Neural progenitor cell (in vitro differentiated cells): ENCODE measurements around the gene TLE1. TPM values are rescaled to one million over a fixed set of nuclear protein-coding genes. Genes with fewer than 3 reads are reported as not detected.

Experiments
- DNase-seq: peaks from one replicate; pipeline ENCODE4 v3.0.0-alpha.2; 2016; ENCODE audit warnings: low spot score
- H2AFZ ChIP-seq: fragments of 200-600 bp; sonication (generic); replicated peaks from 2 replicates; pipeline ENCODE4 v1.6.1; 2016; ENCODE audit warnings: antibody characterized with exemption
- H3F3A ChIP-seq: fragments of 200-600 bp; sonication (generic); 2 replicates; pipeline ENCODE4 v1.6.1; 2016; ENCODE audit warnings: antibody characterized with exemption, low read depth
- H3K27ac ChIP-seq: fragments of 200-600 bp; sonication (generic); 2 replicates; pipeline ENCODE4 v1.5.1; 2016; ENCODE audit warnings: mild to moderate bottlenecking
- H3K27me3 ChIP-seq: fragments of 200-600 bp; sonication (generic); 2 replicates; pipeline ENCODE4 v1.6.1; 2016; ENCODE audit warnings: mild to moderate bottlenecking, moderate library complexity
- H3K36me3 ChIP-seq: fragments of 200-600 bp; sonication (generic); 2 replicates; pipeline ENCODE4 v1.5.1; 2016
- H3K4me1 ChIP-seq: fragments of 200-600 bp; sonication (generic); 2 replicates; pipeline ENCODE4 v1.6.1; 2016; ENCODE audit warnings: mixed run types
- H3K4me2 ChIP-seq: fragments of 200-600 bp; sonication (generic); 2 replicates; pipeline ENCODE4 v1.6.1; 2016
- H3K4me3 ChIP-seq: fragments of 200-600 bp; sonication (generic); 2 replicates; pipeline ENCODE4 v1.5.1; 2016
- H3K79me2 ChIP-seq: fragments of 200-600 bp; sonication (generic); 2 replicates; pipeline ENCODE4 v1.6.1; 2016; ENCODE audit warnings: low read depth
- H3K9ac ChIP-seq: fragments of 200-600 bp; sonication (generic); 2 replicates; pipeline ENCODE4 v1.6.1; 2016
- H3K9me3 ChIP-seq: fragments of 200-600 bp; sonication (generic); 2 replicates; pipeline ENCODE4 v1.5.1; 2016; ENCODE audit warnings: low read depth
- H4K20me1 ChIP-seq: fragments of 200-600 bp; sonication (generic); 2 replicates; pipeline ENCODE4 v1.6.1; 2016; ENCODE audit warnings: low read depth
- H3K27ac Mint-ChIP-seq: 3 replicates; pipeline ENCODE4 v1.8.0; 2021; ENCODE audit warnings: mixed read lengths
- H3K27me3 Mint-ChIP-seq: 2 replicates; pipeline ENCODE4 v1.8.0; 2022; ENCODE audit warnings: low read depth, mild to moderate bottlenecking, inconsistent platforms, moderate library complexity, mixed read lengths; ENCODE audit not compliant: insufficient read depth
- H3K36me3 Mint-ChIP-seq: 3 replicates; pipeline ENCODE4 v1.8.0; 2021; ENCODE audit warnings: mixed read lengths
- H3K4me1 Mint-ChIP-seq: 3 replicates; pipeline ENCODE4 v1.8.0; 2021; ENCODE audit warnings: mixed read lengths
- H3K4me3 Mint-ChIP-seq: 3 replicates; pipeline ENCODE4 v1.8.0; 2021; ENCODE audit warnings: mild to moderate bottlenecking, moderate library complexity, mixed read lengths
- H3K9me3 Mint-ChIP-seq: 3 replicates; pipeline ENCODE4 v1.8.0; 2020; ENCODE audit warnings: mixed read lengths
- EZH2 ChIP-seq: fragments of 200-600 bp; sonication (generic); IDR thresholded peaks from 2 replicates; pipeline ENCODE4 v1.6.1; 2017; ENCODE audit warnings: antibody characterized with exemption, mild to moderate bottlenecking, moderate library complexity
- EZH2phosphoT487 ChIP-seq: fragments of 200-600 bp; sonication (generic); IDR thresholded peaks from 2 replicates; pipeline ENCODE4 v1.6.1; 2017; ENCODE audit warnings: antibody characterized with exemption
- total RNA-seq: library from RNA; depleted of rRNA; stranded (reverse); fragments of >200 nt; gene quantifications from 2 replicates; pipeline ENCODE4 v1.2.3, GENCODE V29; 2015; ENCODE audit warnings: low replicate concordance
- TF ChIP-seq, protein P1 (sequence below): fragments of 200-600 bp; sonication (generic); IDR thresholded peaks from 2 replicates; pipeline ENCODE4 v1.5.1; 2017; ENCODE audit warnings: antibody characterized with exemption, mild to moderate bottlenecking

Gene TLE1
- total RNA-seq, 1 donor from 2014 or later: 54.7 TPM

- Histone ChIP-seq H3K4me3 (no peak overlapping the region), H3K4me2 (no peak overlapping the region), H3K79me2 (peaks cover 13% of the 10 kb centered on the region), H3K9ac (no peak overlapping the region), H3K36me3 (peaks cover 13% of the 10 kb centered on the region), H3F3A (peaks cover 4% of the 10 kb centered on the region), H3K9me3 (no peaks in the 10 kb centered on the region), H3K27ac (no peak overlapping the region), H3K27me3 (no peaks in the 10 kb centered on the region), H3K4me1 (peaks cover 13% of the 10 kb centered on the region), H4K20me1 (peaks cover 6% of the 10 kb centered on the region), H2AFZ (no peak overlapping the region)
- DNase-seq: no peak
- H3K4me3 Mint-ChIP-seq: no peak overlapping the region
- peaks cover 58% of the 10 kb centered on the region for H3K36me3 Mint-ChIP-seq
- H3K4me1 Mint-ChIP-seq: peaks cover 12% of the 10 kb centered on the region
- H3K27me3 Mint-ChIP-seq: peaks cover 2% of the 10 kb centered on the region
- no peaks in the 10 kb centered on the region for H3K9me3 Mint-ChIP-seq
- no peak overlapping the region for H3K27ac Mint-ChIP-seq
- no peak for TF ChIP-seq EZH2phosphoT487
These were observed 87.4 kb downstream of the TLE1 start for GRCh38 chr9:81601639-81602623.

DNA sequence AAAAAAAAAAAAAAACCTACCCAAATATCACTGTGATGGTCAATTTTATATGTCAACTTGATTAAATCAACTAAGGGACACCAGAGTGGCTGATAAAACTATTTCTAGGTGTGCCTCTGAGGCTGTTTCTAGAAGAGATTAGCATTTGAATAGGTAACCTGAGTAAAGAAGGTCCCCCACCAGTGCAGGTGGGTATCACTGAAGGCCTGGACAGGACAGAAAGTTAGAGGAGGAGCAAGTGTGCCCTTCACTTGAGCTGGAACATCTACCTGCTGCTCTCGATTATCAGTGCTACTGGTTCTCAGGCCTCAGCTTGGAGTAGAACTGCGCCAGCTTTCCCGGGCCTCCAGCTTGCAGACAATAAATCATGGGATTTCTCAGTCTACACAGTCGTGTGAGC lies 88.7 kb downstream of the TLE1 start:
- Histone ChIP-seq H3K4me2 (no peak overlapping the region), H3K4me1 (peaks cover 25% of the 10 kb centered on the region), H3K9ac (no peak overlapping the region), H3K9me3 (no peaks in the 10 kb centered on the region), H3F3A (peaks cover 16% of the 10 kb centered on the region), H2AFZ (no peak overlapping the region), H3K27ac (no peak overlapping the region), H3K4me3 (no peak overlapping the region), H3K79me2 (peaks cover 13% of the 10 kb centered on the region), H3K27me3 (no peaks in the 10 kb centered on the region), H4K20me1 (peaks cover 13% of the 10 kb centered on the region), H3K36me3 (peaks cover 11% of the 10 kb centered on the region)
- no peak for DNase-seq
- H3K9me3 Mint-ChIP-seq: peaks cover 3% of the 10 kb centered on the region
- peaks cover 24% of the 10 kb centered on the region for H3K4me1 Mint-ChIP-seq
- no peak overlapping the region for H3K27ac Mint-ChIP-seq
- peaks cover 7% of the 10 kb centered on the region for H3K27me3 Mint-ChIP-seq
- no peak overlapping the region for H3K4me3 Mint-ChIP-seq
- TF ChIP-seq EZH2phosphoT487 (no peak), EZH2 (no peak)
- TF ChIP-seq, protein P1, sequence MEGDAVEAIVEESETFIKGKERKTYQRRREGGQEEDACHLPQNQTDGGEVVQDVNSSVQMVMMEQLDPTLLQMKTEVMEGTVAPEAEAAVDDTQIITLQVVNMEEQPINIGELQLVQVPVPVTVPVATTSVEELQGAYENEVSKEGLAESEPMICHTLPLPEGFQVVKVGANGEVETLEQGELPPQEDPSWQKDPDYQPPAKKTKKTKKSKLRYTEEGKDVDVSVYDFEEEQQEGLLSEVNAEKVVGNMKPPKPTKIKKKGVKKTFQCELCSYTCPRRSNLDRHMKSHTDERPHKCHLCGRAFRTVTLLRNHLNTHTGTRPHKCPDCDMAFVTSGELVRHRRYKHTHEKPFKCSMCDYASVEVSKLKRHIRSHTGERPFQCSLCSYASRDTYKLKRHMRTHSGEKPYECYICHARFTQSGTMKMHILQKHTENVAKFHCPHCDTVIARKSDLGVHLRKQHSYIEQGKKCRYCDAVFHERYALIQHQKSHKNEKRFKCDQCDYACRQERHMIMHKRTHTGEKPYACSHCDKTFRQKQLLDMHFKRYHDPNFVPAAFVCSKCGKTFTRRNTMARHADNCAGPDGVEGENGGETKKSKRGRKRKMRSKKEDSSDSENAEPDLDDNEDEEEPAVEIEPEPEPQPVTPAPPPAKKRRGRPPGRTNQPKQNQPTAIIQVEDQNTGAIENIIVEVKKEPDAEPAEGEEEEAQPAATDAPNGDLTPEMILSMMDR: no peak
- peaks cover 63% of the 10 kb centered on the region for H3K36me3 Mint-ChIP-seq

DNA sequence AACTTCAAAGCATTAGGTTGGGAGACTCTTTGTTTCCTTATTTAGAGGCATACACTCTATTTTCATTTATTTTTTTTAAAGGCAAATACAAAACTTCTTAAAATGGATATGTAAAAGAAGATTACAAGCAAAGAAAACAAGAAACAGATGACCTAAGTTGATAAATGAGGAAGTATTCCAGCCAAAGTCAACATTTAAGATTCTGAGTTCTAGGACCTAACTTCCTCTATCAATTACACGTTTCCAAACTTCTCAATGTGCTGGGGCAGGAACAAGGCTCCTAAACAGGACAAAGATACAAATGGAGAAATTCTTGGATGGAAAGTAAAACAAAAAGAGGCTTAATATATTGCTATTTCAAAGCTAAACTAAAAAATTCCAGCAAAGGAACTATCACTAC lies 89.5 kb downstream of the TLE1 start:
- DNase-seq: no peak
- Mint-ChIP-seq H3K4me3 (no peak overlapping the region), H3K27me3 (peaks cover 7% of the 10 kb centered on the region), H3K4me1 (peaks cover 28% of the 10 kb centered on the region), H3K9me3 (peaks cover 3% of the 10 kb centered on the region), H3K36me3 (peaks cover 62% of the 10 kb centered on the region), H3K27ac (no peak overlapping the region)
- peaks cover 25% of the 10 kb centered on the region for H3K4me1 ChIP-seq
- peaks cover 12% of the 10 kb centered on the region for H3K36me3 ChIP-seq
- TF ChIP-seq EZH2: no peak
- TF ChIP-seq, protein P1: no peak
- no peak for TF ChIP-seq EZH2phosphoT487
- peaks cover 16% of the 10 kb centered on the region for H3F3A ChIP-seq
- H2AFZ ChIP-seq: no peak overlapping the region
- H4K20me1 ChIP-seq: peaks cover 13% of the 10 kb centered on the region
- no peaks in the 10 kb centered on the region for H3K9me3 ChIP-seq
- no peaks in the 10 kb centered on the region for H3K27me3 ChIP-seq
- no peak overlapping the region for H3K27ac ChIP-seq
- H3K4me3 ChIP-seq: no peak overlapping the region
- H3K9ac ChIP-seq: no peak overlapping the region
- H3K79me2 ChIP-seq: peaks cover 18% of the 10 kb centered on the region
- no peak overlapping the region for H3K4me2 ChIP-seq

DNA sequence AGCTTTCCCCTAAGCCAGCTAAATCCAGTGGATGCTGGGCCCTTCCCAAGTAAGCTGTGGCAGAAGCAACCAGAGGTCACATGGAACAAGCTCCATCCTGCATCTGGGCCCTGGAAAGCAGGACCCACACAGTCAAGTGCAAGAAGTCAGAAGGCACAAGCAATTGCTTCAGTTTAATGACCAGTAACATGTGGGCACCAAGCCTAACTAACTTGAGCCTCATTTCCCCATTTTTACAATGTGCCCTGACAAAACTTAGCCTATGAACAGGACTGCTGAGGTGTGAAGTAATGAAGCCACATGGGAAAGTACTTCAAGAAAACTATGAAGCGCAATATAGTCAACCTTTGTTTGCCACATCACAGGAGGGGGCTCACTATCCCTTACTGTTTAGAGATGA lies 90.5 kb downstream of the TLE1 start:
- TF ChIP-seq EZH2 (no peak), EZH2phosphoT487 (no peak)
- TF ChIP-seq, protein P1: no peak
- no peak overlapping the region for H3K27ac Mint-ChIP-seq
- H3K4me1 Mint-ChIP-seq: peaks cover 28% of the 10 kb centered on the region
- peaks cover 3% of the 10 kb centered on the region for H3K9me3 Mint-ChIP-seq
- H3K27me3 Mint-ChIP-seq: peaks cover 11% of the 10 kb centered on the region
- Histone ChIP-seq H3F3A (peaks cover 16% of the 10 kb centered on the region), H3K9me3 (no peaks in the 10 kb centered on the region), H4K20me1 (peaks cover 13% of the 10 kb centered on the region), H3K9ac (no peak overlapping the region), H3K4me3 (no peak overlapping the region), H3K27me3 (no peaks in the 10 kb centered on the region), H3K36me3 (peaks cover 15% of the 10 kb centered on the region), H3K4me1 (peaks cover 25% of the 10 kb centered on the region), H3K79me2 (peaks cover 24% of the 10 kb centered on the region), H2AFZ (no peak overlapping the region), H3K4me2 (no peak overlapping the region), H3K27ac (no peak overlapping the region)
- H3K4me3 Mint-ChIP-seq: no peak overlapping the region
- H3K36me3 Mint-ChIP-seq: peaks cover 62% of the 10 kb centered on the region
- DNase-seq: no peak
